Upper lobe of left lung (tissue), 4 donors: ENCODE measurements around the gene MZT2B.

Experiments
- EP300 ChIP-seq, 4 donors: sonication (generic); formaldehyde crosslinking; IDR thresholded peaks; one replicate each; pipeline ENCODE4 v1.5.1; 2017; ENCODE audit warnings: antibody characterized with exemption in 4 of 4, control low read depth in 2 of 4
- POLR2A ChIP-seq, 4 donors: fragments of 450-650 bp; IDR thresholded peaks; one replicate each; pipeline ENCODE4 v1.5.1; 2016 to 2017; ENCODE audit warnings: antibody characterized with exemption in 4 of 4, mild to moderate bottlenecking in 2 of 4
- POLR2AphosphoS5 ChIP-seq, 2 donors: sonication (generic); formaldehyde crosslinking; IDR thresholded peaks; one replicate each; pipeline ENCODE4 v1.5.1; 2017; ENCODE audit warnings: antibody characterized with exemption in 2 of 2
- TF ChIP-seq, protein P1 (sequence below), 6 experiments: fragments of 450-650 bp in 4 of 6; fragments of 200-600 bp in 2 of 6; sonication (generic) in 2 of 6; IDR thresholded peaks; one replicate each; pipeline ENCODE4 v1.5.1; 2016 to 2019; ENCODE audit warnings: antibody characterized with exemption in 6 of 6

- TF ChIP-seq POLR2A (IDR thresholded peaks at IDR 0.05) (no peak), POLR2AphosphoS5 (IDR thresholded peaks at IDR 0.05) (no peak), EP300 (IDR thresholded peaks at IDR 0.05) (no peak)
- TF ChIP-seq, protein P1, sequence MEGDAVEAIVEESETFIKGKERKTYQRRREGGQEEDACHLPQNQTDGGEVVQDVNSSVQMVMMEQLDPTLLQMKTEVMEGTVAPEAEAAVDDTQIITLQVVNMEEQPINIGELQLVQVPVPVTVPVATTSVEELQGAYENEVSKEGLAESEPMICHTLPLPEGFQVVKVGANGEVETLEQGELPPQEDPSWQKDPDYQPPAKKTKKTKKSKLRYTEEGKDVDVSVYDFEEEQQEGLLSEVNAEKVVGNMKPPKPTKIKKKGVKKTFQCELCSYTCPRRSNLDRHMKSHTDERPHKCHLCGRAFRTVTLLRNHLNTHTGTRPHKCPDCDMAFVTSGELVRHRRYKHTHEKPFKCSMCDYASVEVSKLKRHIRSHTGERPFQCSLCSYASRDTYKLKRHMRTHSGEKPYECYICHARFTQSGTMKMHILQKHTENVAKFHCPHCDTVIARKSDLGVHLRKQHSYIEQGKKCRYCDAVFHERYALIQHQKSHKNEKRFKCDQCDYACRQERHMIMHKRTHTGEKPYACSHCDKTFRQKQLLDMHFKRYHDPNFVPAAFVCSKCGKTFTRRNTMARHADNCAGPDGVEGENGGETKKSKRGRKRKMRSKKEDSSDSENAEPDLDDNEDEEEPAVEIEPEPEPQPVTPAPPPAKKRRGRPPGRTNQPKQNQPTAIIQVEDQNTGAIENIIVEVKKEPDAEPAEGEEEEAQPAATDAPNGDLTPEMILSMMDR (IDR thresholded peaks at IDR 0.05): no peak
These were observed 8.2 kb downstream of the MZT2B start for GRCh38 chr2:130190237-130190636.
